BLaER1 treated with 17β-estradiol and CSF1 and Interleukin-3, amounts not matched to agents 10 nM and 100 nM (cell line): ENCODE data around the gene PHYH.
A peak's percentile ranks its signal among the peaks of the same experiment; 100 is the strongest.
"Not testable (repeated sequence)": the region's sequence is repeated elsewhere in the genome, so short reads cannot be mapped to it uniquely, and the experiment has no call there.

Experiments
- H3K27ac ChIP-seq, 11 experiments: shearing (Covaris generic); formaldehyde crosslinking; 2 replicates each; pipeline ENCODE4 v1.8.1; 2022
- H3K27me3 ChIP-seq, 11 experiments: shearing (Covaris generic); formaldehyde crosslinking; 2 replicates each; pipeline ENCODE4 v1.8.1; 2022
- H3K36me3 ChIP-seq, 11 experiments: shearing (Covaris generic); formaldehyde crosslinking; 2 replicates each; pipeline ENCODE4 v1.8.1; 2022
- H3K4me1 ChIP-seq, 10 experiments: shearing (Covaris generic); formaldehyde crosslinking; 2 replicates each; pipeline ENCODE4 v1.8.1; 2022
- H3K4me2 ChIP-seq, 11 experiments: shearing (Covaris generic); formaldehyde crosslinking; 2 replicates each; pipeline ENCODE4 v1.8.1; 2022
- H3K4me3 ChIP-seq, 10 experiments: shearing (Covaris generic); formaldehyde crosslinking; 2 replicates each; pipeline ENCODE4 v1.8.1; 2022
- H3K9ac ChIP-seq, 11 experiments: shearing (Covaris generic); formaldehyde crosslinking; 2 replicates each; pipeline ENCODE4 v1.8.1; 2022
- H3K9me3 ChIP-seq, 11 experiments: shearing (Covaris generic); formaldehyde crosslinking; replicated peaks in 1 of 11; 2 replicates each; pipeline ENCODE4 v1.8.1; 2022
- H4K20me1 ChIP-seq, 11 experiments: shearing (Covaris generic); formaldehyde crosslinking; 2 replicates each; pipeline ENCODE4 v1.8.1; 2022
- Cebpa-rat ChIP-seq, 11 experiments: shearing (Covaris generic); IDR thresholded peaks; 2 replicates each; pipeline ENCODE4 v1.8.1; 2022

Gene PHYH

DNA sequence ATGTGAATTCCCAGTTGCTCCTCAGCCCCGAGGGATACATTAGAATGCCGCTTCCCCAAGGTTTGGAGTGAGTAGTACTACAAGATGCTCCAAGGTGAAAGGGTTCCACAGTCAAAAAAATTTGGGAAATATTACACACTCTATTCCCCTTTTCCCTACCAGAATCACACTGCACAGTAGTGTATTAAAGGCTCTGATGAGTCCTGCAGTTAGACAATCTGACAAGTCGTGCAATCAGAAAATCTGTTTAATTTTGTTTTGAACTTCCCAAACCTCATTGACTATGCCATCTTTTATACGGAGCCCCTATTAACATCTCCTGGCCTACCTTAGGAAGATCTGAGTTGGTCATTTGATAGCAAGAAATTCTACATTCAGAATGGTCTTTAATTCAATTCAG lies 52.1 kb downstream of the PHYH start:
- no peaks in the 10 kb centered on the region for H3K36me3 ChIP-seq
- no peak overlapping the region for H3K9ac ChIP-seq
- peaks cover 7 to 29% (median 20%) of the 10 kb centered on the region in 10 experiments for H3K4me1 ChIP-seq
- no peak overlapping the region for H3K4me2 ChIP-seq
- TF ChIP-seq Cebpa-rat (IDR thresholded peaks at IDR 0.05) = no peak
- no peaks in the 10 kb centered on the region for H4K20me1 ChIP-seq
- no peak overlapping the region for H3K4me3 ChIP-seq
- no peaks in the 10 kb centered on the region for H3K9me3 ChIP-seq
- no peaks in the 10 kb centered on the region for H3K27me3 ChIP-seq
- no peak overlapping the region for H3K27ac ChIP-seq

DNA sequence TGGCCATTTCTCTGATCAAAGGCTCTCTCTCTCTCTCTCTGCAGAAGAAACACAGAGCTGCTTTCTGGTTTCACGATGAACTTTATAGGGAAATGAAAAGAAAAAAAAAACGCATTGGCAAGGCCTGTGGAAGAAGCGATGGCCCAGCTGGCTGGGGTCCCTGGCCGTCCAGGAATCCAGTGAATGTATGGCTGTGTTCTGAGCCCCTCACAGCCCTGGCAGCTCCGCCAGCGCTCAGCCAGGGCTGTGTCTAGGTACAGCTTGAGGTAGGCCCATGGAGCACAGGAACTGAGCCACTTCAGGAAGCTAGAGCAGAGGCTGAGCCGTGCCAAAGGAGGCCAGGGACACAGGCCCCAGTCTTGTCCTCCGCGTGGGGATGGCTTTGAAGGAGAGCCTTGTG lies 52.6 kb downstream of the PHYH start:
- H3K9ac ChIP-seq = no peak overlapping the region
- H3K4me1 ChIP-seq = peaks cover 2 to 23% (median 15%) of the 10 kb centered on the region in 10 experiments
- no peak overlapping the region for H3K4me3 ChIP-seq
- H3K27me3 ChIP-seq = no peaks in the 10 kb centered on the region
- no peaks in the 10 kb centered on the region for H4K20me1 ChIP-seq
- TF ChIP-seq Cebpa-rat (IDR thresholded peaks at IDR 0.05) = no peak
- no peaks in the 10 kb centered on the region for H3K36me3 ChIP-seq
- H3K9me3 ChIP-seq = no peaks in the 10 kb centered on the region
- H3K27ac ChIP-seq = no peak overlapping the region
- no peak overlapping the region for H3K4me2 ChIP-seq

DNA sequence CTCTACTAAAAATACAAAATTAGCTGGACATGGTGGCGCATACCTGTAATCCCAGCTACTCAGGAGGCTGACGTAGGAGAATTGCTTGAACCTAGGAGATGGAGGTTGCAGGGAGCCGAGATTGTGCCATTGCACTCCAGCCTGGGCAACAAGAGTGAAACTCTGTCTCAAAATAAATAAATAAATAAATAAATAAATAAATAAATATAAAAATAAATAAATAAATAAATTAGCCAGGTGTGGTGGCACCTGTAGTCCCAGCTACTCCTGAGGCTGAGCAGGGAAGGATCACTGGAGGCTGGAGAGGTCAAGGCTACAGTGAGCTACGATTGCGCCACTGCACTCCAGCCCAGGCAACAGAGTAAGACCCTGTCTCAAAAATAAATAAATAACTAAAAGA lies 57.6 kb downstream of the PHYH start:
- not testable (repeated sequence) for H3K9ac ChIP-seq, H3K4me1 ChIP-seq, H3K27me3 ChIP-seq, H3K36me3 ChIP-seq, H3K27ac ChIP-seq, H3K4me2 ChIP-seq, H3K4me3 ChIP-seq, H4K20me1 ChIP-seq, H3K9me3 ChIP-seq

DNA sequence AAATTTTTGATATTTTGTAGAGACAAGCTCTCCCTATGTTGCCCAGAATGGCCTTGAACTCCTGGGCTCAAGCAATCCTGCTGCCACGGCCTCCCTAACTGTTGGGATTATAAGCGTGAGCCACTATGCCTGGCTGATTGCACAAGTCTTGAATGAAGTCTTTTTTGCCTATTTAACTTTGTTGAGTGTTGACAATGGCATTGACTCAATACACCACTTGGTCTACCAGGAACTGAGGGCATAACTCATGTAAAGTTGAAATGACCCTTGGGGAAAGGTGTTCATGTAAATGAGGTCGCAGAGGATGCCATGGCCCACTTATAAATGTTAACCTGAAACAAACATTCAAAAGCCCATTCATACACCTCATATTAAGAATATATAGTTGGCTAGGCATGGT lies 58.3 kb downstream of the PHYH start:
- Histone ChIP-seq H3K27ac (no peak overlapping the region), H3K9me3 (no peaks in the 10 kb centered on the region), H3K4me2 (no peak overlapping the region), H3K9ac (no peak overlapping the region), H4K20me1 (no peaks in the 10 kb centered on the region), H3K4me3 (no peak overlapping the region), H3K27me3 (no peaks in the 10 kb centered on the region), H3K4me1 (peaks cover 0 to 7% (median 0%) of the 10 kb centered on the region in 10 experiments; a peak in 1 of 20 replicates), H3K36me3 (no peaks in the 10 kb centered on the region)
- TF ChIP-seq Cebpa-rat (IDR thresholded peaks at IDR 0.05) = no peak

DNA sequence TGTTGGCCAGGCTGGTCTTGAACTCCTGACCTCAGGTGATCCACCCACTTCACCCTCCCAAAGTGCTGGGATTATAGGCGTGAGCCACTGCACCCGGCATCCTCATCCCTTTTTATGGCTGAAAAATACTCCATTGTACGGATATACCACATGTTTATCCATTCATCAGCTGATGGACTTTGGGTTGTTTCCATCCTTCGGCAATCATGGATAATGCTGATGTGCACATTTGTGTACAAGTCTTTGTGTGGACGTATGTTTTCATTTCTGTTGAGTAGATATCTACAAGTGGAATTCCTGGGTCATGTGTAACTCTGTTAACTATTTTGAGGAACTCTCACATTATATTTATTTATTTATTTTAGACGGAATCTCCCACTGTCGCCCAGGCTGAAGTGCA lies 59.9 kb downstream of the PHYH start:
- Histone ChIP-seq H3K4me3 (no peak overlapping the region), H3K27me3 (no peaks in the 10 kb centered on the region), H3K36me3 (no peaks in the 10 kb centered on the region), H3K4me1 (peaks cover 0 to 7% (median 0%) of the 10 kb centered on the region in 10 experiments; a peak in 2 of 20 replicates), H3K27ac (no peak overlapping the region), H3K9ac (no peak overlapping the region), H3K9me3 (no peaks in the 10 kb centered on the region), H4K20me1 (no peaks in the 10 kb centered on the region), H3K4me2 (no peak overlapping the region)
- TF ChIP-seq Cebpa-rat (IDR thresholded peaks at IDR 0.05) = no peak

DNA sequence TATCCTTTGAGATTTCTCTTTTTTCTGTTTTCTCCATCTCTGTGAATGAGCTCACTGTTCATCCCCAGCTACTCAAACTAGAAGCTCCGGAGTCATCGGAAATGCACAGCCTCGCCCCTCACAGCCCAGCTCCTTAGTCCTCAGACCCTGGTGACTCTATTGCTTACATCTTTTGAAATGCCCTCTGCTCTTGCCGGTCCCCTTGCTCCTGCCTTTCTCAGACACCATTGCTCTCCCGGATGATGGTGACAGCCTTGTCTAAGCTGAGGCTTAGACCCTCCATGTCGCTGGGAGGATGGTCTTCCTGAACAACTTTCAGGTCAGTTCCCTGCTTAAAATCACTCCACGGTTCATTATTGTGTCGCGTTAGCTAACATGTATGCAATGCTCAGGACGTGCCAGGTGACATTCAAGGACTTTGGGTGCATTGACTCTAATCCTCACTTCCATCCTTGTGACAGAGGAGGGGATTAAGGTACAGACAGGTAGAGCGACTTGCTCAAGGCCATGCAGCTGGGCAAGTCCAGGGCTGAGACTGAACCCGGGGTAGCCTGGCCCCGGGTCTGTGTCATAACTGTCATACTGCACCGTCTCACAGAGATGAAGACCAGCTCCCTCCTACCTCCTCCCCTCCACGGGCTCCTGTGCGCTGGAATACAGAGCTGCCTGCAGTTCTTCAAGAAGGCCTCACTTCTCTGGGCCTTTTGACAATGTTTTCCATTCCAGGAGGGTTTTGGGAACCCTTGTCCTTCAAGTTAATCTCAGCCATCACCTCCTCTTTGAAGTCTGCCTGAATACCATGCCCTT lies 61.4 kb downstream of the PHYH start:
- TF ChIP-seq Cebpa-rat (IDR thresholded peaks at IDR 0.05) = no peak
- Histone ChIP-seq H3K36me3 (no peaks in the 10 kb centered on the region), H4K20me1 (no peaks in the 10 kb centered on the region), H3K27ac (no peak overlapping the region), H3K27me3 (no peaks in the 10 kb centered on the region), H3K9ac (no peak overlapping the region), H3K9me3 (no peaks in the 10 kb centered on the region), H3K4me3 (no peak overlapping the region), H3K4me1 (peaks cover 0 to 16% (median 6%) of the 10 kb centered on the region in 10 experiments; a peak in 13 of 20 replicates), H3K4me2 (no peak overlapping the region)

DNA sequence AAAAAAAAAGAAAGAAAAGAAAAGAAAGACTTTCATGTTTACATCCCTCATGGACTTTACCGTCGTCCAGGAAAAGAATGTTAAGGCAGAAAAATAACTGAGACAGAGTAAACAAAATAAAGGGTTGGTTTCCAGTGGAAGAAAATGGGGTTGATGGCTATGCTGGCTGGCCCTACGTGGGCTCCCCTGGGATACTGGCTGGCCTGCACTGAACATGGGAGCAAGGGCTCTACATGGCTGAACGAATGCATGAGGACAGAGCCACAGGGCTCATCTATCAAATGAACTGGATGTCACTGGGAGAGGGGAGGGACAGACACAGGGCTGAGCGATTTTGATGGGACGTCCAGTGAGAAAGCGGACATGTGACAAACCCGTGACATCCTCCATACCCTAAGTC lies 63.2 kb downstream of the PHYH start:
- H3K36me3 ChIP-seq = no peaks in the 10 kb centered on the region
- H4K20me1 ChIP-seq = no peaks in the 10 kb centered on the region
- H3K4me3 ChIP-seq = no peak overlapping the region
- no peaks in the 10 kb centered on the region for H3K27me3 ChIP-seq
- TF ChIP-seq Cebpa-rat (IDR thresholded peaks at IDR 0.05) = no peak
- no peaks in the 10 kb centered on the region for H3K9me3 ChIP-seq
- H3K4me1 ChIP-seq = peaks cover 0 to 29% (median 14%) of the 10 kb centered on the region in 10 experiments; a peak in 13 of 20 replicates
- no peak overlapping the region for H3K9ac ChIP-seq
- no peak overlapping the region for H3K4me2 ChIP-seq
- no peak overlapping the region for H3K27ac ChIP-seq

DNA sequence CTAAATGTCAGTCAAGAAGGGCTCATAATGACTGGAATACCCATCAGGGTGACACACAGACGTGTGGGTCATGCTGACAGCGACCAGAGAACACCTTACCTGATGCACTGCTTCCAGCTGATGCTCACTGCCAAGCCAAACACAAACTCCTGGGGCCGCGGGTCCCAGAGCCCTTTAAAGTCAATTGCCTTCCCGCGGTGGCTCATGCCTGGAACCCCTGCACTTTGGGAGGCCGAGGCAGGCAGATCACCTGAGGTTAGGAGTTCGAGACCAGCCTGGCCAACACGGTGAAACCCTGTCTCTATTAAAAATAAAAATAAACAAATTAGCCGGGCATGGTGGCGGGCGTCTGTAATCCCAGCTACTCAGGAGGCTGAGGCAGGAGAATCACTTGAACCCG lies 65.1 kb downstream of the PHYH start:
- H4K20me1 ChIP-seq, H3K36me3 ChIP-seq, H3K9ac ChIP-seq, H3K27ac ChIP-seq, H3K4me2 ChIP-seq, H3K27me3 ChIP-seq, H3K9me3 ChIP-seq, H3K4me3 ChIP-seq: not testable (repeated sequence)
- H3K4me1 ChIP-seq = peaks cover 0 to 28% (median 14%) of the 10 kb centered on the region in 10 experiments; a peak in 13 of 20 replicates

DNA sequence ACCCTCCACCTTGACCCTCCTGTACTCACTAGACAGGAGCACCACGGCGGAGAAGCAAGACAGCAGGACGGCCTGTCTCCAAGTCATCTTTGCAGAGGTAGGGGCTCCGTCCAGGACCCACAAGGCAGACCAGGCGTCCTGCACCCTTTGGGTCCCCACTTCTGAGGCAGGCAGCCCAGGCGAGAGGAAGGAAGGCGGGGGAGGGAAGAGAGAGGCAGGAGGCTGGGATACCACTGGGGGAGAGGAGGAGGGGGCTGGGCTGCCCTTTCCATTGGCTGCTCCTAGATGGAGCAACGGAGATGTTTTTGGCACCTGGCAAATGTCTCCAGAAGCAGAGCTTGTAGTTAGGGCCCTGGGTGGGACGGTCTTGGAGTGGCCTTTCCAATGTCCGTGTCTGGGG lies 65.7 kb downstream of the PHYH start, which contains the start of gene UCMA:
Gene UCMA, minus strand, starts transcription at position 203 of the 400 bp plus-strand sequence. Its CDS starts 116 bp downstream, at position 87.
- peak within 1 kb of the TSS in 8 of 11 experiments; percentile 7 to 54 (median 48); a peak in 14 of 22 replicates for H3K4me2 ChIP-seq

DNA sequence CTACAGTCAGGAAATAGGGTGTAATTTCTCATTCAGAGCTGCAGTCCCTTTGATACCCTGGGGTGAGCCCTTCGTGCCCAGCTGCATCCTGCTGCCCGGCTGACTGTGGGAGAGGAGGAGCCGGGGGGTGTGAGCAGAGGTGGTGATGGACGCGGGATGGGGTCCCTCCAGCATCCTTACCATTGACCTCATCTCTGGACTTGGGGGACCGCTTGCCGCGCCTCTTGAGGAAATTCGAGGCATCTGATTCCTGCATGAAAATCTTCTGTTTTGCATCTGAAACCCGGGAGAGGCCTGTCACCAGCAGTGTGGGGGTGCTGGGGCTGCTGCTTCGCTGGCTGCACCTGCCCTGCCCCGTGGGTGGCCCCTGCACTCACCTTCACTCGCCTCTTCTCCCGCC lies 66.5 kb downstream of the PHYH start:
- H3K27me3 ChIP-seq = no peaks in the 10 kb centered on the region
- H3K36me3 ChIP-seq = no peaks in the 10 kb centered on the region
- H3K27ac ChIP-seq = no peak overlapping the region
- H3K4me3 ChIP-seq = no peak overlapping the region
- H3K4me1 ChIP-seq = peaks cover 0 to 23% (median 14%) of the 10 kb centered on the region in 10 experiments; a peak in 13 of 20 replicates
- peak overlapping the region in 8 of 11 experiments; percentile 7 to 54 (median 48); a peak in 14 of 22 replicates for H3K4me2 ChIP-seq
- no peaks in the 10 kb centered on the region for H3K9me3 ChIP-seq
- TF ChIP-seq Cebpa-rat (IDR thresholded peaks at IDR 0.05) = no peak
- H4K20me1 ChIP-seq = no peaks in the 10 kb centered on the region
- H3K9ac ChIP-seq = no peak overlapping the region

More for the DNA sequence above, 65.7 kb downstream of the PHYH start, which contains the start of gene UCMA:
- no peak for TF ChIP-seq Cebpa-rat (IDR thresholded peaks at IDR 0.05)
- Histone ChIP-seq H3K4me1 (peaks cover 0 to 23% (median 14%) of the 10 kb centered on the region in 10 experiments; a peak in 13 of 20 replicates), H3K9me3 (no peaks in the 10 kb centered on the region), H3K27me3 (no peaks in the 10 kb centered on the region), H3K9ac (no peak within 1 kb of the TSS), H4K20me1 (no peaks in the 10 kb centered on the region), H3K27ac (no peak within 1 kb of the TSS), H3K4me3 (no peak within 1 kb of the TSS), H3K36me3 (no peaks in the 10 kb centered on the region)
